Activated B cell treated with CpG ODN at 0.5 μM for 24 hours (primary cell): ENCODE measurements around the gene LRP2. TPM values are rescaled to one million over a fixed set of nuclear protein-coding genes. Genes with fewer than 3 reads are reported as not detected.
"Not testable (repeated sequence)": the region's sequence is repeated elsewhere in the genome, so short reads cannot be mapped to it uniquely, and the experiment has no call there.

ENCODE experiments used
- ATAC-seq: fragments of 200-7000 bp; cut with Tn5 transposase; one replicate; pipeline ENCODE4 v1.10.0; 2021; ENCODE audit warnings: low read depth, mild to moderate bottlenecking, moderate library complexity
- CTCF ChIA-PET: fragments of 350-600 bp; sonication (Branson Sonifier 250); formaldehyde crosslinking; loops from one replicate; lab custom pipeline; 2021; ENCODE audit warnings: antibody characterized with exemption; lab: Charles Lee
- POLR2A ChIA-PET: fragments of 350-600 bp; sonication (Branson Sonifier 250); formaldehyde crosslinking; loops from one replicate; lab custom pipeline; 2021; ENCODE audit warnings: antibody characterized with exemption; lab: Charles Lee
- DNase-seq: peaks from one replicate; pipeline ENCODE4 v3.0.0; 2022
- H3K27ac Mint-ChIP-seq: one replicate; pipeline ENCODE4 v1.8.0; 2020; ENCODE audit warnings: mixed read lengths
- H3K27me3 Mint-ChIP-seq: one replicate; pipeline ENCODE4 v1.8.0; 2021; ENCODE audit warnings: mixed read lengths
- H3K36me3 Mint-ChIP-seq: one replicate; pipeline ENCODE4 v1.8.0; 2021; ENCODE audit warnings: low read depth, mixed read lengths
- H3K4me1 Mint-ChIP-seq: one replicate; pipeline ENCODE4 v1.8.0; 2021; ENCODE audit warnings: mixed read lengths
- H3K4me3 Mint-ChIP-seq: one replicate; pipeline ENCODE4 v1.8.0; 2020; ENCODE audit warnings: mild to moderate bottlenecking, mixed read lengths
- H3K9me3 Mint-ChIP-seq: one replicate; pipeline ENCODE4 v1.8.0; 2020; ENCODE audit warnings: mixed read lengths
- intact Hi-C: fragments of 100-400 bp; cut with micrococcal nuclease; formaldehyde crosslinking; loops from one replicate; pipeline ENCODE4 v1.15.1; 2024
- total RNA-seq: library from RNA; stranded (reverse); gene quantifications from 2 replicates; pipeline ENCODE4 v1.2.3, GENCODE V29; 2022
- TF ChIP-seq, protein P1 (sequence below): fragments of 200-600 bp; IDR thresholded peaks from one replicate; pipeline ENCODE4 v1.8.0; 2022; ENCODE audit warnings: antibody characterized with exemption, mild to moderate bottlenecking

The LRP2 gene
- total RNA-seq = not detected in 2 replicates

DNA sequence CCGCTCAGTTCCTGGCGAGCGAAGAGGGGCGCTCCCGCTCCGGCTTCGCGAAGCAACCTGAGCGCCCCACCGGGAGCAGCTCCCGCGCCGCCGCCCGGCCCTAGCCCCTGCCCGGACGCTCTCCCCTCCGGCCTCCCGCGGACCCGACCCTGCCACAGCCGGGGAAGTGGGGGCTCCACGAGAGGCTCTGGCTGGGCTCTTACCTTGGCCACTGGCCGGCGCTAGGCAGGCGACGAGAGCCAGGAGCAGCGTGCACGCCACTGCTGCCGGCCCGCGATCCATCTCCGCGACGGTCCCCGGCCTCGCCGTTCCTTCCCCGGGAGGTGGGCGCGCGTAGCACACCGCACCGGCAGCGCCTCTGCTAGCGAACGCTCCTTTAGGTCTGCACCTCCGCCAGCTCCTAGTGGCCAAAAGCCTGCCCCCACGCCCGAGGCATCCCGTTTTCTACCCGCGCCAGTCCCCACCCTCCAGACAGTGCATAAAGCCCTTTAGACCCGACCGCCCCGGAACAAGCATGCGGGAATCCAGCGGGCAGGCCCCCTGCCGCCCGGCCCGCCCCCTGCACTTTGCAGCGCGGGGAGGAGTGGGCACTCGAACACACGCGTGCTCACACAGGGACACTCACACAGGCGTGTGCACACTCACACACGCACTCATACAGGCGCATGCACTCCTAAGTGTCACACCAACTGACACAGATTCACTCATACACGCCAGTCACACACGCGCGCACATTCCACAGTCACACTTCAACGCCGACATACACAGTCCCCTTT lies at the start of gene LRP2:
TSS of gene LRP2 (minus strand) at position 417 of the 776 bp plus-strand sequence. CDS start at position 282, 135 bp downstream.
- ATAC-seq (peak; percentile 12), DNase-seq (peak; percentile 19)
- Mint-ChIP-seq H3K36me3 (peaks cover 2% of the 10 kb centered on the region), H3K27me3 (peaks cover 48% of the 10 kb centered on the region), H3K27ac (no peak within 1 kb of the TSS), H3K9me3 (no peaks in the 10 kb centered on the region), H3K4me1 (peaks cover 38% of the 10 kb centered on the region), H3K4me3 (peak within 1 kb of the TSS; percentile 88)
- ChIA-PET CTCF (no interaction called here), POLR2A (no interaction called here)
- TF ChIP-seq, protein P1, sequence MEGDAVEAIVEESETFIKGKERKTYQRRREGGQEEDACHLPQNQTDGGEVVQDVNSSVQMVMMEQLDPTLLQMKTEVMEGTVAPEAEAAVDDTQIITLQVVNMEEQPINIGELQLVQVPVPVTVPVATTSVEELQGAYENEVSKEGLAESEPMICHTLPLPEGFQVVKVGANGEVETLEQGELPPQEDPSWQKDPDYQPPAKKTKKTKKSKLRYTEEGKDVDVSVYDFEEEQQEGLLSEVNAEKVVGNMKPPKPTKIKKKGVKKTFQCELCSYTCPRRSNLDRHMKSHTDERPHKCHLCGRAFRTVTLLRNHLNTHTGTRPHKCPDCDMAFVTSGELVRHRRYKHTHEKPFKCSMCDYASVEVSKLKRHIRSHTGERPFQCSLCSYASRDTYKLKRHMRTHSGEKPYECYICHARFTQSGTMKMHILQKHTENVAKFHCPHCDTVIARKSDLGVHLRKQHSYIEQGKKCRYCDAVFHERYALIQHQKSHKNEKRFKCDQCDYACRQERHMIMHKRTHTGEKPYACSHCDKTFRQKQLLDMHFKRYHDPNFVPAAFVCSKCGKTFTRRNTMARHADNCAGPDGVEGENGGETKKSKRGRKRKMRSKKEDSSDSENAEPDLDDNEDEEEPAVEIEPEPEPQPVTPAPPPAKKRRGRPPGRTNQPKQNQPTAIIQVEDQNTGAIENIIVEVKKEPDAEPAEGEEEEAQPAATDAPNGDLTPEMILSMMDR = no peak
- intact Hi-C loops = loop anchor here (5.0 to 10.0 kb wide), 3 partner anchors 212 to 1450 kb away; partner anchors contain the start of genes CERS6 and FASTKD1

DNA sequence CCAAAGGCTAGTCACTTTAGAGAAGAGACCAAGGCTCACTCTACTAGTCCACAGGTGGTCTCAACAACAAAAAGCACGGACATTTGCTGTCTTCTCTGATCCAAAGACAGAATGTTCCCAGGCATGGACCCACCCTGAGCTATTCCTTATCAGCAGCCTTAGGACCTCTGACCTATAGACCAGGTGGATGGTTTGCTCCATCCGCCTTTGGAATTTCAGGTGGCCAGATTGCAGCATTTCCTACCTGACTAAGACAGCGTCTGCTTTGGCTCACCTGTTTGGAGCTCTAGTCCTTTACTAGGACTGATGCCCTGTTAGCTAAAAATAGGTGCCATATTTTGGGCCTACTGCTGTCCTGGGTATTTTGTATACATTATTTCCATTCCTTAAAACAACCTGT lies 44.6 kb upstream of the LRP2 start:
- H3K9me3 Mint-ChIP-seq = no peaks in the 10 kb centered on the region
- ChIA-PET CTCF (no interaction called here), POLR2A (no interaction called here)
- DNase-seq (no peak), ATAC-seq (no peak)
- no peak overlapping the region for H3K4me3 Mint-ChIP-seq
- no peaks in the 10 kb centered on the region for H3K4me1 Mint-ChIP-seq
- intact Hi-C loops = no loop called here
- H3K27me3 Mint-ChIP-seq = peaks cover 5% of the 10 kb centered on the region
- TF ChIP-seq, protein P1 = no peak
- no peaks in the 10 kb centered on the region for H3K36me3 Mint-ChIP-seq
- no peak overlapping the region for H3K27ac Mint-ChIP-seq

DNA sequence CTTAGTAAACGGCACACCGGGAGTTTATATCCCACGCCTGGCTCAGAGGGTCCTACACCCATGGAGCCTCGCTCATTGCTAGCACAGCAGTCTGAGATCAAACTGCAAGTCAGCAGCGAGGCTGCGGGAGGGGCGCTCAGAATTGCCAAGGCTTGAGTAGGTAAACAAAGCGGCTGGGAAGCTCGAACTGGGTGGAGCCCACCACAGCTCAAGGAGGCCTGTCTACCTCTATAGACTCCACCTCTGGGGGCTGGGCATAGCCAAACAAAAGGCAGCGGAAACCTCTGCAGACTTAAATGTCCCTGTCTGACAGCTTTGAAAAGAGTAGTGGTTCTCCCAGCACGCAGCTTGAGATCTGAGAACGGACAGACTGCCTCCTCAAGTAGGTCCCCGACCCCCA lies 37.2 kb upstream of the LRP2 start:
- H3K27me3 Mint-ChIP-seq, H3K36me3 Mint-ChIP-seq, CTCF ChIA-PET, H3K4me1 Mint-ChIP-seq, H3K9me3 Mint-ChIP-seq, POLR2A ChIA-PET, DNase-seq, H3K27ac Mint-ChIP-seq, ATAC-seq, H3K4me3 Mint-ChIP-seq: not testable (repeated sequence)
- intact Hi-C loops = loop anchor here (5.0 kb wide), 1 partner anchor 437 kb away; no protein-coding TSS in a partner anchor

DNA sequence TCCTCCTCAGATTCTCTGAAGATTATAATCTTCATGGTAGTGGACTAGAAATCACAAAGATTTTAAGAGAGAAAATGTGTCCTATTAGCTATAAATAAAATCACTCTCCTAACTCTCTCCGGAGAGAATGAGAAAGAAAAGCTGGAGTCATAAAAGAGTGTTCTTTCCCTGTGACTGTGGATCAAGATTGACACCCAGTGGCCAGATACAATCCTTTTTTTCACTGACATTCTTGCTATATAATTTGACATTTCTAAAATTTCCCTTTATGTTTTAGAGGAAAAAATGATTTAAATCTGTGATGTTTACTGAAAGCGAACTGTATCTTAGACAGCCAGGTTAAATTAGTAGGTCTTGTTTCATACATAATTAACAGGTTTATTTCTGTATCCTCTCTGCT lies 35.4 kb upstream of the LRP2 start:
- ATAC-seq (no peak), DNase-seq (no peak)
- ChIA-PET POLR2A (no interaction called here), CTCF (no interaction called here)
- intact Hi-C loops = loop anchor here (5.0 kb wide), 1 partner anchor 435 kb away; no protein-coding TSS in a partner anchor
- H3K27ac Mint-ChIP-seq = no peak overlapping the region
- H3K4me1 Mint-ChIP-seq = no peaks in the 10 kb centered on the region
- H3K27me3 Mint-ChIP-seq = peaks cover 10% of the 10 kb centered on the region
- no peak overlapping the region for H3K4me3 Mint-ChIP-seq
- H3K36me3 Mint-ChIP-seq = no peaks in the 10 kb centered on the region
- TF ChIP-seq, protein P1 = no peak
- H3K9me3 Mint-ChIP-seq = no peaks in the 10 kb centered on the region

DNA sequence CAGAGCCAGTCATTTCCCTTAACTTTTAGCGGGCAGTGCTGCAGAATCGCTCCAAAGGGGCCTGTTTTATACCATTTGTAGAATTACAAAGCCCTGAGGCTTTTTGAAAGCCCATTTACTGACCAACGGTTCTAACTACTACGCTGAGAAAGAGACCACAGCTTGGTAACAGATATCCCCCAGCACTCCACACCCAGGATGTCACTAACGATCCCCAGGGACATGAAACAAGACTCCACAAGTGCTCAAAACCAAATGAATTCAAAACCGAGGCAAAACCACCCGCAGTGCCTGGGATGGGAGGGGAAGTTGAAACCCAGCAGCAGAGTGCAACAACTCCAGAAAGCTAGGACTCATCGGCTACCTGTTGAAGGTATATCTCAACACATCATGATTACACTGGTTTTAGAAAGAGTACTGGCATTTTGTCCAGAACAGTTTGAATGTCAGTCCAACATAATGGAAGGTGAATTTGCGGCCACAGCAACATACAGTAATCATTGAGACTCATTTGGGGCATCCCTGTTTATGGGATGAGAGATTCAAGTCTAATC lies 33.6 kb upstream of the LRP2 start:
- ChIA-PET POLR2A (no interaction called here), CTCF (no interaction called here)
- Mint-ChIP-seq H3K36me3 (no peaks in the 10 kb centered on the region), H3K9me3 (no peaks in the 10 kb centered on the region), H3K4me3 (no peak overlapping the region), H3K27ac (no peak overlapping the region), H3K27me3 (peaks cover 12% of the 10 kb centered on the region), H3K4me1 (no peaks in the 10 kb centered on the region)
- DNase-seq = no peak
- intact Hi-C loops = loop anchor here (5.0 kb wide), 1 partner anchor 434 kb away; no protein-coding TSS in a partner anchor
- TF ChIP-seq, protein P1 = no peak
- ATAC-seq = no peak
